GM19035 (cell line): Measurements from ENCODE around the gene ITGA2B.
"Not testable (repeated sequence)": the region's sequence is repeated elsewhere in the genome, so short reads cannot be mapped to it uniquely, and the experiment has no call there.

Experiments used
- ATAC-seq: cut with Tn5 transposase; IDR thresholded peaks from one replicate; pipeline ENCODE4 v1.9.1; 2021; ENCODE audit not compliant: unreplicated experiment

ITGA2B gene

DNA sequence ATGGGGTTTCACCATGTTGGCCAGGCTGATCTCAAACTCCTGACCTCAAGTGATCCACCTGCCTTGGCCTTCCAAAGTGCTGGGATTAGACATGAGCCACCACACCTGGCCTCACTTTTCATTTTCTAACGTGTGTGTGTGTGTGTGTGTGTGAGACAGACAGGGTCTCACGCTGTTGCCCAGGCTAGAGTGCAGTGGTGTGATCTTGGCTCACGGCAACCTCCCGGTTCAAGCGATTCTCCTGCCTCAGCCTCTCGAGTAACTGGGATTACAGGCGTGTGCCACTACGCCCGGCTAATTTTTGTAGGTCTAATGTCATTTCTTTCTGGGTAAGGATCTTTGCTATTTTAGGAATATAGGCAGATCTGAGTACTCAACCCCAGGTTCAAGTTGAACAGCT is 4.7 kb upstream of the ITGA2B start:
- not testable (repeated sequence) for ATAC-seq

DNA sequence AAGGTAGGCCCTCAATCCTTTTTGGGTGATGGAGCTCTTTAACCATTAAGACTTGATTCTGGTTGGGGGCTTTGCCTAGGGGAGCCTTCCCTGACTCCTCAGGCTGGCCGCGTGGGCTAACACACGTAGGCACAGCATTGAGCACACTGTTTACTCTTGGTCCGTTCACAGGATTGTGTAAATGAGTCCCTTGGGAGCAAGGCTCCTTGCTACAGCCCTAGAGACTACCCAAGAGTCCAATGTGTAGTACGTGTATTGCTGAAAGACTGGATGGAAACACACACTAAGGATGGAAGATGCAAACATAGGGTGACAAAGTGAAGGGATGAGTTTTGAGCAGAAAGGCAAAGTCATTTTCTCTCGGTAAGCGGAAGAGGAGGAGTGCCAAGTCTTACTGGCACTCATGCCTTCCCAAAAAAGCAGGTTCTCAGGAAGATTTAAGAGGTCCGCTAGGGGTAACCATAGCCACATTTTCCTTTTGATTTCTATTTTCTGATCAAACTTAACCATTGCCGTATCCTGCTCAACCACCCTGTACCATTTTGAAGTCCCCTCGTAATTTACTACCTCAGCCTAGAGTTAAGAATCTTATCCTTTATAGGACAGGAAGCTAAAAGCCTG is 911 bp upstream of the ITGA2B start:
- no peak for ATAC-seq

DNA sequence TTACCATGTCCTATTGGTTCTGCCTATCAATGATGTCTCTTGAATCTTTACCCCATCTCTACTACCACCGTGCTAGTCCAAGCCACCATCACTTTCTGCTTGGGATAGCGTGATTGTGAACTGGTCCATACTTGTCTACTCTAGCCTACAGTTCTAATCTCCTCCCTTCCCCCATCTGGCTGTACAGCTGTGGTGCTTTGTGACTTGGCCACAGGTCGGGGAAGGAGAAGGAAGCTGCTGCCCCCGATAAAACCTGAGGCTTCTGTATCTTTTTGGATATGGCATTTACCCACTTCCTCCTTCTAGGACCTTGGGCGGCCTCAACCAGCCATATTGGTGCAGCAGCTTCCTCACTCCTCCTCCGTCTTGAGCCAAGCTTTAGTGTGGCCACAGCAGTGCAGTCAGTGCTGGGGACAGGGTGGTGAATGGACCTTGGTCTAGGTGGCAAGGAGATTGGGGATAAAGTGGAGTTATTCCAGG is 314 bp upstream of the ITGA2B start:
- no peak for ATAC-seq

DNA sequence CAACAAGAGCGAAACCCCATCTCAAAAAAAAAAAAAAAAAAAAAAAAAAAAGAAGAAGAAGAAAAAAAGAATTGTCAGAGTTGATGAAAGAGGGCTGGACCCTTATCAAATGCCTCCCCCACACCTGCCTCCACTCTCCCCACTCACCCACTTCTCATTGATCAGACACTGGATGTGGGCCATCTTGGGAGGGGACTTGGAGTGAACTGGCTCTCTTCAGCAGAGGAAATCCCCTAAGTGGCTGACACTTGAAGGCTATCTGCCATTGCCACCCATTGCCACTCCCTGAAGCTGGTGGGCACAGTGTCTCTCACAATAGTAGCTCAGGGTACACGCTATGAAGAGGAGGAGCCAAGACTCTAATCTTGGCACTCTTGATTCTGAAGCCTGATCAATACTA is 1.6 kb downstream of the ITGA2B start:
- ATAC-seq: no peak

DNA sequence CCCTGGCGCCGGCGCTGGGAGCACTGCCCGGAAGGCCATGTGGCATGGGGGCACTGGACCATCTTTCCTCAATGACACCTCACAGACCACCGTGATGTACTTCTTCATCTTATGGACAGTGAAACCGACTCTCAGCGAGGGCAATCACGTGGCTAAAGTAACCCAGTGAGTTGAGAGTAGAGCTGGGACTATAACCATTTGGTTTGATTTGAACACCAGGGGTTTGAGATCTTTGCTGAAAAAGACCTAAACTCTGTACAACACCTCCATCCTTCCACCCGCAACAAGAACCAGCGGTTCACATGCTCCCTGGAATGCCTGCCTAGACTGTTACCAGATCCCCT is 3.3 kb downstream of the ITGA2B start:
- ATAC-seq: no peak

DNA sequence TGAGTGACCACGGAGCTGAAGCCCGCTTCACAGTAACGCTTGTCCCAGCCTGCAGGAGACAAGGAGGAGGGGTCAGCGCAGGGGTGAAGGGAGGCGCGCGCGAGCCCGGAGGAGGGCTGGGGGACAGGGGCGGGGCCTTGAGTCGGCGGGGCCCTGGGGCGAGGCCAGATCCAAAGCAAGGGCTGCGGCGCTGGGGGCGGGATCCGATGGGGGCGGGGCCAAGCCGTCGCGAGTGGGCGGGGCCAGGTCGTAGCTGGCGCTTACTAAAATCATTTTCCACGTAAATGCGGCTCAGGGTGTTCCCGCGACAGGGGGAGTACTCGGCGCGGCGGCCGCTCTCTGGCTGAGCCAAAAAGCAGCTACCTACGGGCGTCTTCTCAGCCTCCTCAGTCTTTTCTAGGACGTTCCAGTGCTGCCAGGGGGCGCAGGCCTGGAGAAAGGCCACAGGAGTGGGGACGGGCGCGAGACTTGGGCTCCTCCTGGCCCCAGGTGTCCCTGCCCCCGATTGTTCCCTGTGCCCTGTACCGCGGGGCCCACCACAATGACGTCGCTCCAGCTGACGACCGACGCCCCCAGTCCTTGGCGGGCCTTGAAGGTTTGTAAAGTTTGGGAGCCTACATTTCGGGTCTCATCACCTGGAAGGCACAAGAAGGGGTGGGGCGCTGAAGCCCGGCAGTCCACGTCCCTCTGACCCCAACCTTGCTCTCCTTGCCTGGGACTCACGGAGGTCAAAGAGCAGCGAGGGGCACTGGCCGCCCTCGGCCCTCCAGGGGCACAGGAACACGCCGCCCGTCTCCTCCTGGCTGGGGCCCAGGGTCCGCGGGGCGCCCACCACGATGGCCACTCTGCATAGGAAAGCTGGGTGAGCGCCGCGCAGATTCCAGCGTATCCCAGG is 3.9 kb downstream of the ITGA2B start:
- ATAC-seq: no peak

DNA sequence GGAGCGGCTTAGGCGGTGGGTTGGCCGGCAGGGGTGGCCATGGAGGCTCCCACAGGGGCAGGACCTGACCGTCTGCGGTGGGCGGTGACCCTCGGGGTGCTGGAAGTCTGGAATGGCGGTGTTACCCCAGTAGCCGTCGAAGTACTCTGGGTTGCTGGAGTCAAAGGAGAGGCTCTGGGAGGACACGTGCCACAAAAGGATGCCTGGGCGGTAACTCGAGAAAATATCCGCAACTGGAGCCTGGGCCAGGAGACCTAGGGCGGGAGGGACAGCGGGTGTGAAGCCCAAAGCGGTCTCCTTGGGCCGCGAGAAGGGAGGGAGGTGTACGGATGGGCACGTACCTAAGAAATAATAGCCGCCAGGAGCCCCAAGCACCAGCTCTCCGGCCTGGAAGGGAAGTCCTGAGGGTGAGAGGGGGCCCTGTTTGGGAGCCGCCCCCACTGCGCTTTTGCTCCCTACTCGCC is 4.6 kb downstream of the ITGA2B start:
- no peak for ATAC-seq

DNA sequence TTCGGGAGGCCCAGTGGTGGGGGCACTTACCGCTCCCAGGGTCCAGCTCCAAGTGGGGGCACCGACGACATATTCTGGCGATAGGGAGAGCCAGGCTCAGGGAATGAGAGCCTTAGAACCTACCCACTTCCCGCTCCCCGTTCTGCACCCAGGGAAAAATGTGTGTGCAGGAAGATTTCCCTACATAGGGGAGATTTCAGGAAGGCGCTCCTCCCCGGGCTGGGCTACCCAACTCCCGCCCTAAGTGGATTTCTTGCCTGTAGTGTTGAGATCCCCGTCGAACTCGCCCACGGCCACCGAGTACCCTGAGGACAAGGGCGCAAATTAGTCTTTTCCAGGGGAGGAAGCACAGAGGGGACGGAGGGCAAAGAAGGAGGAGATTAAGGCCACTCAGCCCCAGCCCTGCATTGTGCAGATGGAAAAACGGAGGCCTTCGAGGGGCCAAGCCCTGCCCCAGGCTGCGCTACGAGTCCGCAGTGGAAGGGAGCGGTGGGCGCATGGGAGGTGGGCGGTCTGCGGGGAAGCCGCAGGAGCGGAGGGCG is 5.1 kb downstream of the ITGA2B start:
- ATAC-seq: no peak

DNA sequence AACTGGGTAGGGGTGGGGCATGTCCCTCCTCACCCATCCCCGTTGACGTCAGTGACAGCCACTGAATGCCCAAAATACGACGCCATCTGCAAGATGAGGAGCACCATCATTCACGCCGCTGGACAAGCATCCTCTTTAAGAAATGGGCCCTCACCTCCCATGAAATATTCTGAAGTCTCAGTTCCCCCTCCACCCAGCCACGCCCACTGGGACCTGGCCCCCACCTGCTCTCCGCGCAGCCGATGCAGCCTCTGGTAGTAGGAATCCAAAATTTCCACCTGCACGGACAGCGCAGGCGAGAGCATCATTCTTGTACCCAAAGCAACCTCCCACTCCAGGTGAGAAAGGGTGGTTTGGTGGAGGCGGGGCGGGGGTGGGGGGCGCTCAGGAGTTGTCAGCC is 5.6 kb downstream of the ITGA2B start:
- no peak for ATAC-seq

DNA sequence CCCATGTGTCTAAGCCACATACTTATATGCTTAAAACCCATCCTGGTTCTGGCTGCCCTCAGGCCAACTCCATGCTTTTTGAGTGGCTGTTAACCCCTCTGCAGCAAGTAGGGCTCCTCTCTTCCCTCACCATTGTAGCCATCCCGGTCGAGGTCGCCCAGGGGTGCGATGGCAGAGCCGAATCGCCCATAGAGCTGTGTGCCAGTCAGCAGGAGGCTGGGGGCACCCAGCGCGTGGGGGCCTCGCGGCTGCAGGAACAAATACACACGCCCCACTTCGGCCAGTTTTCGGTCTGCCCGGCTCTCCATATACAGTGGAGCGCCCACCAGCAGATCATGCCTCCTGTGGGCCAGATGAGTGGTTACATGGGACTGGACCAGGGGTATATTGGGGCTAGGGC is 6.1 kb downstream of the ITGA2B start:
- ATAC-seq: no peak

DNA sequence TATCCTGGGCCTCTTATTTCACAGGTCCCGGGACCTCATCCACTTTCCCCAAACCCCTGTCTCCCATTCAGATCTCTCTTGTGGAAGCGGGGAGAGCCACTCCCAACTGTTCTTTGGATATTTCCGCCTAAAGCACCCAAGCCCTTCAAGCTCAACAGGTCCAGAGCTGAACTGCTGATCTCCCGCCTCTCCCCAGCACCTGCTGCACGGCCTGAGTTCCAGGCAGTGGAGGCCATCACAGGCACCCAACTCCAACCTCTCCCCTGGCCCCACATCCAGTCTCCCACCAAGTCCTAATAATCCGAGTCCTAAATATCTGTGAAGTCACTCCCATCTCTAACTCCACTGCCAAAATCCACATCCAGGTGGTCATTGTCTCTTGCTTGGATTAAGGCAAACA is 6.5 kb downstream of the ITGA2B start:
- no peak for ATAC-seq

DNA sequence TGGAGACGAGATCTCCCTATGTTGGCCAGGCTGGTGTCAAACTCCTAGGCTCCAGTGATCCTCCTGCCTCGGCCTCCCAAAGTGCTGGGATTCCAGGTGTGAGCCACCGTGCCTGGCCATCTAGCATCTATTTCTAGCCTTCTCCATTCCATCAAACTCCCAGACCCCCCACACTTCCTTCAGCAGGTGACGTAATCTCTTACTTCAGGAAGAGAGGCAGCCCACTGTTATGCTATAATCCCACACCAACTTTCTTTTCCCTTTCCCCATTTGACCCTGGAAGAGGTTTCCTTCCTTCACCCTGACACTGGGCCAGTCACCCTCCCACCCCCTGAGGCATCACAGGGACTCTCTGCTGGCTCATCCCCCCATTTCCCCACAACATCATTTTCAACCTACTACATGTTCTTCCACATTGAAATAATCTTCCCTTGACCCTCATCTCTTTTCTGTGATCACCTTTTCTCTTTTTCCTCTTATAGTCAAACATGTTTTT is 7.6 kb downstream of the ITGA2B start:
- ATAC-seq: no peak

DNA sequence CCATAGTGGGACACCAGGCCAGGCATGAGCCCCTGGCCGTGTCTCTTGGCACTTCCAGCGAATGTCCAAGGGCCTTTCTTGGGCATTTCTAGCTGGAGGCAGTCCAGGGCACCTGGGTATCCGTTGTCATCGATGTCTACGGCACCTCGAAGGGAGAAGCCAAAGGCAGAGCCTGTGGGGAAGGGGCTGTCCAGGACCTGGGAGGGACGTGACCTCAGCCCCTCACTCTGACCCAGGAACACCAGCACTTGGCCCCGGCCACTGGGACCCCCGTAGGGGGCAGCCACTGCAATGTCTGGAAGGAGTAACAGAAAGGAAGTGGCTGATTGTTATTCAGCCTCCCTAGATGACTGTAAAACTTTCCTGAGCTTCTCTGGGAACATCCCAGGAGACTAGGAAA is 8.7 kb downstream of the ITGA2B start:
- no peak for ATAC-seq

DNA sequence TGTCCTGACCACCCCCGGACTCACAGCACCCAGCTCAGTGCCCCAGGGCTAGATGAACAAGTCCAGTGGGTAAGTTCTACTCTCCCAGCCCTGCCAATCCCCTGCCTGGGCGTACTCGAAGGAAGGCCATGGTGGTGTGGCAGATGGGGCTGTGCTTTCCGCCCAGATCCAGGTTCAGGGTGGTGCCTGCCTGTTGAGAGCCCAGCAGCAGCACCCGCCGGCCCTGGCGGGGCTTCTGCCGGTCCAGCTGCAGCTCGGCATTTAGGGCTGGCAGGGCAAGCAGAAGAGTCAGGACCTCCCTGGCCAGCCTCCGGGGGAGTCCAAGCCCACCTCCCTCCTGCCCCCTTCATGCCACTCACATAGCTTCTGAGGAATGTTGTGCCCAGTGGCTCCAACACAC is 9.6 kb downstream of the ITGA2B start:
- ATAC-seq: no peak

DNA sequence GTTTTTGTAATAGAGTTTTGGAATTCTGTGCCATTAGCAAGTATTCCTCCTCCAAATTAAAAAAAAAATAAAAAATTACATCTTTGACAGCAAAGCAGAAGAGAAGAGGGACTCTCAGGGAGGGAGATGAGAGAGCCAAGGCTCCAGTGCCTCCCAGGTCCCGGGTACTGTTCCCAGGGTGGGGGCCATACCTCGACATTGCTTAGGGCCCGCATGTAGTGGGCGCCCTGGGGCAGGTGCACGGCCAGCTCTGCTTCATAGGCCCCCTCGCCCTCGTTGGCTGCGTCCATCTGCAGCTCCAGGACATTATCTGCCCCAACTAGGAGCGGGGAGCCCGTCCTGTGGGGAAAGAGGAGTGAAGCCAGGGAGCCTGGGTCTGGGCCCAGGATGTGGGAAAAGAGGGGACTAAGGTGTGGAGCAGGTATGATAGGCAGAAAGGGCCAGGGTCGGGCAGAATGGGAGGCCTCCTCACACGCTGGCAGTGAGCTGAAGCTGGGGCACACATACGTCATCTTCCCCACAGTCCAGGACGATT is 11.2 kb downstream of the ITGA2B start:
- ATAC-seq: no peak

DNA sequence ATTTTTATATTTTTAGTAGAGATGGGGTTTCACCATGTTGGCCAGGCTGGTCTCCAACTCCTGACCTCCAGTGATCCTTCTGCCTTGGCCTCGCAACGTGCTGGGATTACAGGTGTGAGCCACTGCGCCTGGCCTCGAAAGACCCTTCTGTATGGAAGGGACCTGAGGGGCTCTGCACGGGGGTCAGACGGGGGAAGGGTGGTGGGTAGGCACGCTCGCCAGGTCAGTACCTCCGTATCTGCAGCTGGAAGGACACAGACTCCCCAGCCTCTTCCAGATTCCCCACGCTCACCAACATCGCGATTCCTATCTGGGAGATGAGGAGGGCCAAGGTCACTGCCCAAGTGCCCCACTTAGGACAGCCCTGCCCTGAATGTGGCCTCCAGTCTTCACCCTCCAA is 12.7 kb downstream of the ITGA2B start:
- ATAC-seq: no peak

DNA sequence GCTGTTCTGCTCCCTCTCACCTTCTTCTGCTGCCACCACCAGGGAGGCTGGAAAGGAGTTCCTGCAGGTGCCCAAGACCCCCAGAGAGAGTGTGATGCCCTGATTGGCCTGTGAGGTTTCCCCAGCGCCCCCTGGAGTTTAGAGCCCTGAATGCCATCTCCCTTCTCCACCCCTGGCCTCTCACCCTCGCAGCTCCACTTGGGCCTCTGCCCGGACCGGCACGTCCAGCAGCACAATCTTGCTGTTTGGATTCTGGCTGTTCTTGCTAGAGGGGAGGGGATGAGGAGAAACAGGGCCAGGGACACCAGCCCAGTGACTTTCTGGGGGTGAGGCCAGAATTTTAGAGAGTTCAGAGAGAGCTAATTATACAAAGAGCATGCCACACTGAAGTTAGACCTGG is 13.3 kb downstream of the ITGA2B start:
- no peak for ATAC-seq

DNA sequence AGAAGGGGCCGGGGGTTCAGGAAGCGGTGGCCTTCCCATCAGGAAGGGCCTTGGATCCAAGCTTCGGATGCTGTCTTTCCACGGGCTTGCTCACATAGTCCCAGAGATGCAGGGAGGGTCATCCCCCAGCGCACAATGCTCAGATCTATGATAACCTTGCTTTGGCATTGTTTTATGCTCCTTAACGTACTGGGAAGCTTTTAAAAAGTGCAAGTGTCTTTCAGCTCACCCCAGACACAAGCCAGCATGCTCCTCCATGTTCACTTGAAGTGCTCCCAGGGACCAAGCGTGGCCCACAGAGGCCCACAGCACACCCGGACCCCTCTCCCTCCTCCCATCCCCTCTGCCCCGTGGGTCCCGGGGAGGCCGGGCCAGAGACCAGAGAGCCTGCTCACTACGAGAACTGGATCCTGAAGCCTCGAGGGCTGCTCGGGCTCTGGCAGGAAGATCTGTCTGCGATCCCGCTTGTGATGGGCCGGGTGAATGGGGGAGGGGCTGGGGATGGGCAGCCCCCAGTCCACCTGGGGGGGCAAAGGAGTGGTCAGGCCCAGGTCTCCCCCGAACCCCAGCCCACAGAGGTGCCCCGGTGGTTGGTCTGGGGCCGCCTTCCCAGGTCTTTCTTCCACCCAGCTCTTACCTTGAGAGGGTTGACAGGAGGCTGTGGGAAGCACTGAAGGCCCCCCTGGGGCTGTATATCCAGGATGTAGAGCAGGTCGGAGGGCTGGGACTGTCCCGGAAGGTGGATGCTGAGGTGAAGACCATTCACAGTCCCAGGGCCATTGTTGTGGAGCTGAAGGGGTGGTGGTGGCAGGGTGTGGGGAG is 14.0 kb downstream of the ITGA2B start:
- no peak for ATAC-seq

DNA sequence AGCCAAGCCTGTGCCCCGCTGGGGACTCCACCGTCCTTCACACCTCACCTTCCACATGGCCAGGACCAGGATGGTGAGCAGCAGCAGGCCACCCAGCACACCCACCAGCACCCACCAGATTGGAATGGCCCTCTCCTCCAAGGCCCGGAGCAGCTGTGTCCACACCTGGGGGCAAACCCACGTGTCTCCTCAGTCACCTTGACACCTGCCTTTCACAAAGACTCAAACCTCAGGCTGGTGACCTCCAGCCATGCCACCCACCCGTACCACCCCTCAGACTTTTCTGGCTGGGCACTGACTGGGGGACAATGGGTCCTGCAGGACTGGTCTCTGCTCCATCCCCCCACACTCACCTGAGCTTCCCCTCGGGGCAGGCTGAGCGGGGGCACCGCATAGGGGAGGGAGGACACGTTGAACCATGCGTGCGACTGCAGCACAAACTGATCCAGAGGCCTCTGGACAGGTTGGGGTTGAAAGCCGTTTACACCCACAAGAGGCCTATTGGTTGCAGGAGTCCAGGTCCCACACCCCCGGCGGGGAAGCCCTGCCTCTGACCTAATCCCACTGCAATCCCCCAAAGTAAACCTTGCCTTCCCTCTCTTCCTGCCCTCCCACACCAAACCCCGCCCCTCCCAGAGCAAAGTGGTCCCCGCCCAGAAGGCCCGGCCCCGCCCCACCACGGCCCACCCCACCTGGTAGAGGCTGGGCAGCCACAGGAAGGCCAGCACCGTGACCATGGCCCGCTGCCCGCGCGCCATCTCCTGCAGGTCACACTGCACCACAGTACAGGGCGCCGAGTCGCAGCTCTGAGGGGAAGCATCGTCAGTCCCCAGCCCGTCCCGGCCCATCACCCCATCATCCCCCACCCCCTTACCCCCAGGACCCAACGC is 14.9 kb downstream of the ITGA2B start:
- ATAC-seq: no peak

DNA sequence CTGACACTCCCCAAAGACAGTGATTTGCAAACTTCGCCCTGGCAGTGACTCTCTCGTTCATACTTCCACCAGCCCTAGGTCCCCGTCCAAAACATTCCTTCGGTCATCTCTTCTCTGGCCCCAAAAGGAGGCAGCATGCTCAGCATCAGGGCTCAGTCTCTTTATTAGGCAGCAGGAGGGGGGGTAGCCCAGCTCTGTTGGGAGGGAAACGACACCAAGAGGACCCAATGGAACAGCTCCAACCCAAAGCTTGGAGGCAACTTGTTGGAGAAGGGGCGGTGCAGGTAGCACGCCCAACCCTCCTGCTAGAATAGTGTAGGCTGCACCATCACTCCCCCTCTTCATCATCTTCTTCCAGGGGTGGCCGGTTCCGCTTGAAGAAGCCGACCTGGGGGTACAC is 17.4 kb downstream of the ITGA2B start:
- no peak for ATAC-seq
